HG02840 (cell line): ENCODE data around the gene HIPK1.
A peak's percentile ranks its signal among the peaks of the same experiment; 100 is the strongest.
"Not testable (repeated sequence)": the region's sequence is repeated elsewhere in the genome, so short reads cannot be mapped to it uniquely, and the experiment has no call there.

Source experiments
- ATAC-seq: cut with Tn5 transposase; IDR thresholded peaks from one replicate; pipeline ENCODE4 v1.9.1; 2021; ENCODE audit warnings: mild to moderate bottlenecking, moderate library complexity, moderate number of reproducible peaks; ENCODE audit not compliant: unreplicated experiment, low FRiP score

Gene HIPK1

GRCh38 chr1:113940365-113941244, 11.5 kb downstream of the HIPK1 start:
- peak; percentile 57 for ATAC-seq

- no peak for ATAC-seq
Measured at GRCh38 chr1:113941245-113941559, 12.1 kb downstream of the HIPK1 start.

GRCh38 chr1:113942527-113942926, 13.4 kb downstream of the HIPK1 start:
- ATAC-seq: no peak

GRCh38 chr1:113943028-113943811, 14.1 kb downstream of the HIPK1 start:
- ATAC-seq: no peak

- ATAC-seq: no peak
Measured at GRCh38 chr1:113945329-113945728, 16.2 kb downstream of the HIPK1 start.

- no peak for ATAC-seq
Measured at GRCh38 chr1:113946112-113946511, 17.0 kb downstream of the HIPK1 start.

- ATAC-seq: no peak
Measured at GRCh38 chr1:113946678-113947387, 17.7 kb downstream of the HIPK1 start.

GRCh38 chr1:113947388-113948107, 18.4 kb downstream of the HIPK1 start:
- ATAC-seq: no peak

GRCh38 chr1:113948151-113948550, 19.0 kb downstream of the HIPK1 start:
- ATAC-seq: not testable (repeated sequence)

- no peak for ATAC-seq
Measured at GRCh38 chr1:113949007-113949406, 19.9 kb downstream of the HIPK1 start.

- no peak for ATAC-seq
Measured at GRCh38 chr1:113950908-113951307, 21.8 kb downstream of the HIPK1 start.

- no peak for ATAC-seq
Measured at GRCh38 chr1:113951719-113952118, 22.6 kb downstream of the HIPK1 start.

GRCh38 chr1:113957984-113958383, 28.9 kb downstream of the HIPK1 start:
- ATAC-seq: no peak

- ATAC-seq: no peak
Measured at GRCh38 chr1:113958691-113959090, 29.6 kb downstream of the HIPK1 start.

- ATAC-seq: no peak
Measured at GRCh38 chr1:113963281-113963906, 34.3 kb downstream of the HIPK1 start.

GRCh38 chr1:113965703-113966412, 36.7 kb downstream of the HIPK1 start:
- no peak for ATAC-seq

- no peak for ATAC-seq
Measured at GRCh38 chr1:113972954-113973353, 43.8 kb downstream of the HIPK1 start.

- ATAC-seq: no peak
Measured at GRCh38 chr1:113975211-113975895, 46.2 kb downstream of the HIPK1 start.
